Measurements from ENCODE around the gene SEMA3D.

The SEMA3D gene

DNA sequence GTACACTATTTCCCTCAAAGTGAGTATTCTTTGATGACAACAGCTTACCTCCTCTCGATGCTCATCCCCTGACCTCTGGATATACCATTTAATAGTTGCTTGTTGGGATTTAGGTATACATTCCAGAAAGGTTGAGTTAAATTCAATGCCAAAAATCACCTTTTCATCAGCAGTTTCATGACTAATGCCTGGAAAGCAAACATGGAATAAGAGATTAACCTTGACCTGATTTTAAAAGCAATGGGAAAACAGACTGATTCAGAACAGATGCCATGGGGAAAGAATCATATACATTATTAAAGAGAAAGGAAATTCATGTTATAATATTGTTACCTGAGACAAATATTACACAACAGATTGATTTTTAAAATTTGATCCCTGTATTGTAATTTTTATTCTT lies 180.1 kb downstream of the SEMA3D start:
- ChIA-PET CTCF (interaction anchor here (1.7 kb wide), 1 partner anchor 1071 kb away, joined by 4 read pairs; no protein-coding TSS in a partner anchor), POLR2A (no interaction called here)
- Histone ChIP-seq H3K4me3 (ENCODE audit: control insufficient read depth in 1 of 7, extremely low read depth in 1 of 7, insufficient read depth in 4 of 7, low read depth in 2 of 7, low read length in 6 of 7) (no peak overlapping the region), H3K36me3 (ENCODE audit: control insufficient read depth in 4 of 4, insufficient read depth in 4 of 4, low read length in 3 of 4) (no peaks in the 10 kb centered on the region), H3K9me3 (ENCODE audit: control extremely low read depth in 1 of 5, control insufficient read depth in 4 of 5, insufficient read depth in 2 of 5, low read depth in 1 of 5, low read length in 4 of 5) (no peaks in the 10 kb centered on the region), H3K27ac (ENCODE audit: insufficient read depth in 1 of 2, low read depth in 1 of 2, low read length in 2 of 2, poor library complexity in 1 of 2, severe bottlenecking in 2 of 2) (no peak overlapping the region), H3K27me3 (replicated peaks in 2 of 5; ENCODE audit: control insufficient read depth in 4 of 5, insufficient read depth in 5 of 5, low read length in 4 of 5) (no peaks in the 10 kb centered on the region), H3K4me1 (ENCODE audit: control extremely low read depth in 1 of 4, control insufficient read depth in 4 of 4, insufficient read depth in 4 of 4, low read length in 3 of 4) (no peaks in the 10 kb centered on the region)
- no CpG with 5 or more reads among the region's 1 CpG for WGBS (ENCODE audit: insufficient coverage)
- DNase-seq = no peak

DNA sequence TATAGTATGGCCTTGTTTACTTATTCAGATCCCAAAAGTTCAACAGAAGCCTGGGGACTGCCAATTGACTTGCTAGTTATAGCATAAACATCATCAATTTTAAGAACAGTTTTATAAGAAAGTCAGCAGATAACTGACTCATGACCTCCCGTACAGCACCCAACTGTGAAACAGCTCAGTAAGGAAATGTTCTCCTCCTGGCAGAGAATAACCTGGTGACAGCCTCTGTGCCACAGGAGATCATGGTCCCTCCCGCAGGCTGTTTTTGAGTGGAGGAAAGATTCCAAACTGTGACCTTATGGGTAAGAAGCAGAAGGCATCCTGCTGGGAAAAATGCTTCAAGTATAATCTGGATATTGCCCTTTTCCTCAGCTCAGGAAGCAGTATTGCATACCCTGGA lies 182.5 kb downstream of the SEMA3D start:
- H3K36me3 ChIP-seq (ENCODE audit: control insufficient read depth in 4 of 4, insufficient read depth in 4 of 4, low read length in 3 of 4) = no peaks in the 10 kb centered on the region
- 92% methylated on average over 2 of the region's 2 CpGs for WGBS (ENCODE audit: insufficient coverage)
- H3K9me3 ChIP-seq (ENCODE audit: control extremely low read depth in 1 of 5, control insufficient read depth in 4 of 5, insufficient read depth in 2 of 5, low read depth in 1 of 5, low read length in 4 of 5) = no peaks in the 10 kb centered on the region
- no peaks in the 10 kb centered on the region for H3K4me1 ChIP-seq (ENCODE audit: control extremely low read depth in 1 of 4, control insufficient read depth in 4 of 4, insufficient read depth in 4 of 4, low read length in 3 of 4)
- ChIA-PET POLR2A (no interaction called here), CTCF (interaction anchor here (1.0 kb wide), 1 partner anchor 1068 kb away, joined by 3 read pairs; no protein-coding TSS in a partner anchor)
- DNase-seq = no peak
- H3K4me3 ChIP-seq (ENCODE audit: control insufficient read depth in 1 of 7, extremely low read depth in 1 of 7, insufficient read depth in 4 of 7, low read depth in 2 of 7, low read length in 6 of 7) = no peak overlapping the region
- no peak overlapping the region for H3K27ac ChIP-seq (ENCODE audit: insufficient read depth in 1 of 2, low read depth in 1 of 2, low read length in 2 of 2, poor library complexity in 1 of 2, severe bottlenecking in 2 of 2)
- no peaks in the 10 kb centered on the region for H3K27me3 ChIP-seq (replicated peaks in 2 of 5; ENCODE audit: control insufficient read depth in 4 of 5, insufficient read depth in 5 of 5, low read length in 4 of 5)

DNA sequence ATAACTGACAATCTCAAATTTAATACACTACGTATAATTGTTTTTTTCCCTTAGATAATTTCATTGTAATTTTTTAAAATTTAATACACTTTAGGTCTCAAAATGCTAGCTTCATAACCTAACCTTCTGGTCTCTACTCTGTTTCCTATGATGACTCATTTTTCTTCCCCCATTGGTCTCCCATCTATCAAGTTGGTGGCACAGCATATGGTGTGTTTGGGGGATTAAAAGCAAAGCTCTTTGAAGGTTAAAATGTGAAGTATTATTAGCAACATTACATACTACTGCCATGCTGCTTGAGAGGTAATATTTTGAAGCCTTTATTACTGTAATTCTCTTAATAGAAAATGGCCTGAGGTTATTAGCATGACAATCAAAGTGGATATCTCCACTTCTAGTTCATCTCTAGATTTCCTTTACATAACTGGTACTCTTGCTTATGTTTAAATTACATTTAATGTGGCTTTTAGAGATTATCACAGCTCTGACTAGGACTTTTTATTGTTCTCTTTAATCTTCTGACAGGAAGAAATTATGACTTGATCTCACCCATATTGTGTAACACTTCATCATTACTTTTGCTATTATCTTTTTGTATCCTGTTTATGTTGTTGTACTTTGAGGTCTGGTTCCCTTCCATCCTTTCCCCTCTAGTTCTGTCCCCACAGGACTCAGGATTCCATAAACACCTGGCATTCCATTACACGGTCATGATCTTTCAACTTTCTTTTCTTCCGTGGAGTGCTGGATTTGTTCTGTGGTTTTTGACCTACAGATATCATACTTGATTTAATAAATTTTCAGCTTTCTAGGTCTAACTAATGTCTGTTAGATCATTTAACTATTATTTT lies 185.1 kb downstream of the SEMA3D start:
- Histone ChIP-seq H3K27me3 (replicated peaks in 2 of 5; ENCODE audit: control insufficient read depth in 4 of 5, insufficient read depth in 5 of 5, low read length in 4 of 5) (no peaks in the 10 kb centered on the region), H3K4me1 (ENCODE audit: control extremely low read depth in 1 of 4, control insufficient read depth in 4 of 4, insufficient read depth in 4 of 4, low read length in 3 of 4) (no peaks in the 10 kb centered on the region), H3K9me3 (ENCODE audit: control extremely low read depth in 1 of 5, control insufficient read depth in 4 of 5, insufficient read depth in 2 of 5, low read depth in 1 of 5, low read length in 4 of 5) (no peaks in the 10 kb centered on the region), H3K36me3 (ENCODE audit: control insufficient read depth in 4 of 4, insufficient read depth in 4 of 4, low read length in 3 of 4) (no peaks in the 10 kb centered on the region), H3K4me3 (ENCODE audit: control insufficient read depth in 1 of 7, extremely low read depth in 1 of 7, insufficient read depth in 4 of 7, low read depth in 2 of 7, low read length in 6 of 7) (no peak overlapping the region), H3K27ac (ENCODE audit: insufficient read depth in 1 of 2, low read depth in 1 of 2, low read length in 2 of 2, poor library complexity in 1 of 2, severe bottlenecking in 2 of 2) (no peak overlapping the region)
- no CpG with 5 or more reads among the region's 3 CpGs for WGBS (ENCODE audit: insufficient coverage)
- ChIA-PET POLR2A (no interaction called here), CTCF (no interaction called here)
- DNase-seq = no peak

DNA sequence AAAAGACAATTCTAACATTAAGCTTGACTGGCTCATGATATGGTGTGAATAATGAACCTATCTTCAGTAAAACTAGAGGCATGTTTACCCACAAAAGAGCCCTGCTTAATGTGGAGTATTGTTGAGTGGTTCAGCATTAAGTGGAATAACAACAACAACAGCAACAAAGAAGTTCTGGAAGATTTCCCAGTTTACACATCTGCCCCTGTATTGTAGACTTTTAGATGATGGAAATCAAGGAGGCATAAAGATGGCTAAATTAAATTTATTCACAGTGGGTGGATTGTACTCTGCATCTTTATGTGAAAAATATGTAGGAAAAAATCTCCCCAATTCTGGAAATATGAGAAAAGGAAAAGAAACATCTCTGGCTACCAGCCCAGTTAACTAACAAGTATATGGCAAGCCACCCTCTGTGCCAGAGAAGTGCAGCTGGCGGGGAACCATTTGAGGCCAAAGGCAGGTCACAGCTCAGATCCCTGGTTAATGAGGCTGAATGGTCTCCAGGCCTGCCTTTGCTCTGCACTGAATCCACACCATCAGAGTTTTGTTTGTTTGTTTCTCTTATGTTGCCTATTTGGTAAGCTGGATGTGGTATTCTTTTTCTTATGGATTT lies 186.0 kb downstream of the SEMA3D start:
- no peak overlapping the region for H3K27ac ChIP-seq (ENCODE audit: insufficient read depth in 1 of 2, low read depth in 1 of 2, low read length in 2 of 2, poor library complexity in 1 of 2, severe bottlenecking in 2 of 2)
- no peaks in the 10 kb centered on the region for H3K9me3 ChIP-seq (ENCODE audit: control extremely low read depth in 1 of 5, control insufficient read depth in 4 of 5, insufficient read depth in 2 of 5, low read depth in 1 of 5, low read length in 4 of 5)
- no peaks in the 10 kb centered on the region for H3K36me3 ChIP-seq (ENCODE audit: control insufficient read depth in 4 of 4, insufficient read depth in 4 of 4, low read length in 3 of 4)
- DNase-seq = no peak
- no CpG with 5 or more reads among the region's 1 CpG for WGBS (ENCODE audit: insufficient coverage)
- no peaks in the 10 kb centered on the region for H3K27me3 ChIP-seq (replicated peaks in 2 of 5; ENCODE audit: control insufficient read depth in 4 of 5, insufficient read depth in 5 of 5, low read length in 4 of 5)
- ChIA-PET POLR2A (interaction anchor here (0.7 kb wide), 1 partner anchor 770 kb away, joined by 3 read pairs; no protein-coding TSS in a partner anchor), CTCF (no interaction called here)
- H3K4me3 ChIP-seq (ENCODE audit: control insufficient read depth in 1 of 7, extremely low read depth in 1 of 7, insufficient read depth in 4 of 7, low read depth in 2 of 7, low read length in 6 of 7) = no peak overlapping the region
- no peaks in the 10 kb centered on the region for H3K4me1 ChIP-seq (ENCODE audit: control extremely low read depth in 1 of 4, control insufficient read depth in 4 of 4, insufficient read depth in 4 of 4, low read length in 3 of 4)

DNA sequence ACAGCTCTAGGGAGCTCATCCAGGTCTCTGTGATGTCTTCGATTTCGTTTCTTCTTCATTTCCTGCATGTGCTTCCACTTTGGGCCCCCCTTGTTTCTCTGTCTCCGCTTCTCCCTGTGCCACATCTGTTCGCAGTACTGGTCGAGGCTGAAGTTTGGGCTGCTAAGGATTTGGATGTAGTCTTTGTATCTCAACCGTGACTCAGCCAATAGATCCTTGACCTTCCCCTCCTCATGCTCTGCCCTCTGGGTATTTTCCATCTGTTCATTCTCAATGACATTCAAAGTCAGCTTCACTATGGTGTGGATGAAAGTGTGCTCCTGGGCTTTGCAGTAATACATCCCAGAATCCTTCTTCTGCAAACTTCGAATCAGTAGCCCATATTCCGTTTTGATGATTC lies 187.4 kb downstream of the SEMA3D start:
- no peak overlapping the region for H3K27ac ChIP-seq (ENCODE audit: insufficient read depth in 1 of 2, low read depth in 1 of 2, low read length in 2 of 2, poor library complexity in 1 of 2, severe bottlenecking in 2 of 2)

DNA sequence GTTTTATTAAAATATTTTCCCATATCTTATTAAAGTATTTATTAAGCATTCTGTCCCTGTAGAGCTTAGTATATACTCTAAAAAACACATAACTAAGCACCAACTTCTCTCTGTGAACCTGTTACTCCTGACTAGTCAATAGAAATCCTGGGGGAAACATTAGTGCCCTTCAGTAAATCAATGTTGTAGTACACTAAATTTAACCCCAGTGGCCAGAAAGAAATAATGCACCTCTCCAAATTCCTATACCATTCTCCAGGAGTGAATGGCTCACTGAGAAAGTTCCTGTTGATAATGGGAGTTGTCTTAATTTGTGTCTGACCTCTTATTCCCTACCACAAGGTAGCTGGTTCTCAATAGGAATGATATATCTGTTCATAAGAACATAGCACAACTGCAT lies 188.2 kb downstream of the SEMA3D start:
- Histone ChIP-seq H3K36me3 (ENCODE audit: control insufficient read depth in 4 of 4, insufficient read depth in 4 of 4, low read length in 3 of 4) (no peaks in the 10 kb centered on the region), H3K4me3 (ENCODE audit: control insufficient read depth in 1 of 7, extremely low read depth in 1 of 7, insufficient read depth in 4 of 7, low read depth in 2 of 7, low read length in 6 of 7) (no peak overlapping the region), H3K27me3 (replicated peaks in 2 of 5; ENCODE audit: control insufficient read depth in 4 of 5, insufficient read depth in 5 of 5, low read length in 4 of 5) (no peaks in the 10 kb centered on the region), H3K9me3 (ENCODE audit: control extremely low read depth in 1 of 5, control insufficient read depth in 4 of 5, insufficient read depth in 2 of 5, low read depth in 1 of 5, low read length in 4 of 5) (no peaks in the 10 kb centered on the region), H3K27ac (ENCODE audit: insufficient read depth in 1 of 2, low read depth in 1 of 2, low read length in 2 of 2, poor library complexity in 1 of 2, severe bottlenecking in 2 of 2) (no peak overlapping the region), H3K4me1 (ENCODE audit: control extremely low read depth in 1 of 4, control insufficient read depth in 4 of 4, insufficient read depth in 4 of 4, low read length in 3 of 4) (no peaks in the 10 kb centered on the region)
- ChIA-PET POLR2A (no interaction called here), CTCF (no interaction called here)
- DNase-seq = no peak

More for the DNA sequence above, 187.4 kb downstream of the SEMA3D start:
- H3K4me3 ChIP-seq (ENCODE audit: control insufficient read depth in 1 of 7, extremely low read depth in 1 of 7, insufficient read depth in 4 of 7, low read depth in 2 of 7, low read length in 6 of 7) = no peak overlapping the region
- POLR2A ChIA-PET = no interaction called here
- no peaks in the 10 kb centered on the region for H3K9me3 ChIP-seq (ENCODE audit: control extremely low read depth in 1 of 5, control insufficient read depth in 4 of 5, insufficient read depth in 2 of 5, low read depth in 1 of 5, low read length in 4 of 5)
- no peaks in the 10 kb centered on the region for H3K4me1 ChIP-seq (ENCODE audit: control extremely low read depth in 1 of 4, control insufficient read depth in 4 of 4, insufficient read depth in 4 of 4, low read length in 3 of 4)
- no peaks in the 10 kb centered on the region for H3K36me3 ChIP-seq (ENCODE audit: control insufficient read depth in 4 of 4, insufficient read depth in 4 of 4, low read length in 3 of 4)
- 100% methylated on average over 4 of the region's 8 CpGs for WGBS (ENCODE audit: insufficient coverage)
- no peaks in the 10 kb centered on the region for H3K27me3 ChIP-seq (replicated peaks in 2 of 5; ENCODE audit: control insufficient read depth in 4 of 5, insufficient read depth in 5 of 5, low read length in 4 of 5)
- CTCF ChIA-PET = interaction anchor here (0.9 kb wide), 1 partner anchor 13 kb away, joined by 3 read pairs; no protein-coding TSS in a partner anchor
- DNase-seq = no peak

DNA sequence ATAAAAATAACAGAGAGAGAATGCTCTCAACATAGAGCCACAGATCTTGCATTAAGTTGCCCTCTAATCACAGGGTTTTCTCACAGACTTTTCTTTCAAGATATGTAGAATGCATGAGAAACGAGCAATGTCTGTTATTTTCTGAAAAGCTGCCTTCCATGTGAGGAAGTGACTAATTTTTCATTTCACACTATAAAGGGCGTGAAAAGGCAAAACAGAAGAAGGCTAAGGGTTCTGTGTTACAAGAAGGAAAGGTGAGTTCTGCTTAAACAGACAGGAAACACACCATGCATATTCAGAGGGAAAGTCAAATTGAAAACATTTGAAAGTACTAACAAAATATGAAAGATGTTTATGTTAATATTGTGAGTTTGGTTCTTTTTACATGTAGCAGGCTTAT lies 189.2 kb downstream of the SEMA3D start:
- ChIA-PET CTCF (no interaction called here), POLR2A (no interaction called here)
- H3K4me3 ChIP-seq (ENCODE audit: control insufficient read depth in 1 of 7, extremely low read depth in 1 of 7, insufficient read depth in 4 of 7, low read depth in 2 of 7, low read length in 6 of 7) = no peak overlapping the region
- H3K4me1 ChIP-seq (ENCODE audit: control extremely low read depth in 1 of 4, control insufficient read depth in 4 of 4, insufficient read depth in 4 of 4, low read length in 3 of 4) = no peaks in the 10 kb centered on the region
- no peak for DNase-seq
- H3K27me3 ChIP-seq (replicated peaks in 2 of 5; ENCODE audit: control insufficient read depth in 4 of 5, insufficient read depth in 5 of 5, low read length in 4 of 5) = no peaks in the 10 kb centered on the region
- no CpG with 5 or more reads among the region's 2 CpGs for WGBS (ENCODE audit: insufficient coverage)
- H3K36me3 ChIP-seq (ENCODE audit: control insufficient read depth in 4 of 4, insufficient read depth in 4 of 4, low read length in 3 of 4) = no peaks in the 10 kb centered on the region
- H3K9me3 ChIP-seq (ENCODE audit: control extremely low read depth in 1 of 5, control insufficient read depth in 4 of 5, insufficient read depth in 2 of 5, low read depth in 1 of 5, low read length in 4 of 5) = no peaks in the 10 kb centered on the region
- no peak overlapping the region for H3K27ac ChIP-seq (ENCODE audit: insufficient read depth in 1 of 2, low read depth in 1 of 2, low read length in 2 of 2, poor library complexity in 1 of 2, severe bottlenecking in 2 of 2)

Data from common myeloid progenitor, CD34-positive (primary cell).